ENCODE data around the gene NUDT13.

NUDT13 gene

GRCh38 chr10:73172867-73173266 lies 62.6 kb downstream of the NUDT13 start:
- Histone ChIP-seq H3K9ac (ENCODE audit: insufficient read length, low read depth) (no peak overlapping the region), H3K4me3 (ENCODE audit: insufficient read length, low read depth) (no peak overlapping the region), H3K36me3 (ENCODE audit: insufficient read depth, insufficient read length, low read length) (peaks cover 7% of the 10 kb centered on the region), H3K4me1 (ENCODE audit: insufficient read depth, insufficient read length) (no peaks in the 10 kb centered on the region), H3K27me3 (ENCODE audit: insufficient read depth, insufficient read length) (no peaks in the 10 kb centered on the region), H3K9me3 (ENCODE audit: insufficient read depth, low read length) (no peaks in the 10 kb centered on the region)
- TF ChIP-seq ZNF274 (IDR thresholded peaks at IDR 0.05; ENCODE audit: low read depth, low read length) (no peak), SUZ12 (IDR thresholded peaks at IDR 0.05; ENCODE audit: extremely low read depth, insufficient read depth, insufficient read length) (no peak), YY1 (IDR thresholded peaks at IDR 0.05; ENCODE audit: insufficient read depth, insufficient read length) (no peak)
- no peak for DNase-seq (ENCODE audit: low read depth, low spot score)

- no peak for DNase-seq (ENCODE audit: low read depth, low spot score)
- Histone ChIP-seq H3K27me3 (ENCODE audit: insufficient read depth, insufficient read length) (no peaks in the 10 kb centered on the region), H3K9ac (ENCODE audit: insufficient read length, low read depth) (no peak overlapping the region), H3K4me1 (ENCODE audit: insufficient read depth, insufficient read length) (no peaks in the 10 kb centered on the region), H3K9me3 (ENCODE audit: insufficient read depth, low read length) (no peaks in the 10 kb centered on the region), H3K4me3 (ENCODE audit: insufficient read length, low read depth) (no peak overlapping the region), H3K36me3 (ENCODE audit: insufficient read depth, insufficient read length, low read length) (peaks cover 7% of the 10 kb centered on the region)
- TF ChIP-seq SUZ12 (IDR thresholded peaks at IDR 0.05; ENCODE audit: extremely low read depth, insufficient read depth, insufficient read length), result no peak
- TF ChIP-seq YY1 (IDR thresholded peaks at IDR 0.05; ENCODE audit: insufficient read depth, insufficient read length), result no peak
These were observed 64.1 kb downstream of the NUDT13 start for GRCh38 chr10:73174148-73174925.

Measured in NT2/D1 (cell line).